Large intestine (tissue), 3 donors: ENCODE results near the gene SMIM1. TPM values are rescaled to one million over a fixed set of nuclear protein-coding genes. Genes with fewer than 3 reads are reported as not detected.

Experiments used
- DNase-seq, 2 donors: peaks; one replicate each; pipeline versions ENCODE4 v3.0.0 to v3.0.0-alpha.2; 2013
- H3K27ac ChIP-seq: one replicate; pipeline ENCODE4 v1.5.1; 2013; ENCODE audit warnings: low read length
- H3K27me3 ChIP-seq: 2 replicates; pipeline ENCODE4 v1.6.1; 2013; ENCODE audit warnings: low read length; ENCODE audit not compliant: control insufficient read depth, insufficient read depth
- H3K36me3 ChIP-seq: 2 replicates; pipeline ENCODE4 v1.6.1; 2013; ENCODE audit warnings: low read length; ENCODE audit not compliant: control insufficient read depth, insufficient read depth
- H3K4me1 ChIP-seq: one replicate; pipeline ENCODE4 v1.6.1; 2013; ENCODE audit warnings: low read length; ENCODE audit not compliant: control insufficient read depth, insufficient read depth
- H3K4me3 ChIP-seq: one replicate; pipeline ENCODE4 v1.5.1; 2013; ENCODE audit warnings: low read length
- H3K9me3 ChIP-seq: one replicate; pipeline ENCODE4 v1.6.1; 2013; ENCODE audit warnings: mild to moderate bottlenecking, low read depth, low read length, moderate library complexity; ENCODE audit not compliant: control insufficient read depth
- WGBS: methylation state at CpG from one replicate; pipeline ENCODE4 v1.1.5; 2013; ENCODE audit warnings: low lambda C conversion rate; ENCODE audit not compliant: insufficient coverage; 5-methylcytosine and 5-hydroxymethylcytosine counted together
- polyA plus RNA-seq: library from polyadenylated mRNA; unstranded; fragments of 120-200 nt; gene quantifications from one replicate; pipeline ENCODE4 v1.2.1, GENCODE V29; 2013

SMIM1 gene
- polyA plus RNA-seq, 1 donor, result 66.0 TPM

DNA sequence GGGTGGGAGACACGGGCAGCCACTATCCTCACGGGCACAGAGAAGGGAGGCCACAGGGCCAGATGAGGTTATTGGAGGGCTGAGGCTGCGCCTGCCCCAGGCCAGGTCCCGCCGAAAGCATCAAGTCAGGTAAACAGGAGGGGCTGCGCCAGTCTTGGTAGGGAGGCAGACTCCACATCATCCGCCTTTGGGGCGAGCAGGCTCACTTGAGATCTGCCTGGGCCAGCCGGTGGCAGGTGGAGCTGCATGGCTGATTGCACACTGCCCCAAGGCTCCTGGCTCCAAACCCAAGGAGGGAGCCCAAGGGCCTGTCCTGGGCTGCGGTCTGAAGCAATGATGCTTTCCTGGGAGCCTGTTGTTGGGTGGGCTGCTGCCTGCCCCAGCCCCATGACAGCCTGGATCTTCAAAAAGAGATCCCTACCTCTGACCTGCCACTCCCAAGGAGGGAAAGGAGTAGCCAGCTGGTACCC lies 4.6 kb downstream of the SMIM1 start:
- no CpG with 5 or more reads among the region's 10 CpGs for WGBS
- Histone ChIP-seq H3K4me1 (peaks cover 30% of the 10 kb centered on the region), H3K27me3 (no peaks in the 10 kb centered on the region), H3K36me3 (peaks cover 31% of the 10 kb centered on the region), H3K27ac (no peak overlapping the region), H3K9me3 (peaks cover 2% of the 10 kb centered on the region), H3K4me3 (no peak overlapping the region)
- no peak for DNase-seq

DNA sequence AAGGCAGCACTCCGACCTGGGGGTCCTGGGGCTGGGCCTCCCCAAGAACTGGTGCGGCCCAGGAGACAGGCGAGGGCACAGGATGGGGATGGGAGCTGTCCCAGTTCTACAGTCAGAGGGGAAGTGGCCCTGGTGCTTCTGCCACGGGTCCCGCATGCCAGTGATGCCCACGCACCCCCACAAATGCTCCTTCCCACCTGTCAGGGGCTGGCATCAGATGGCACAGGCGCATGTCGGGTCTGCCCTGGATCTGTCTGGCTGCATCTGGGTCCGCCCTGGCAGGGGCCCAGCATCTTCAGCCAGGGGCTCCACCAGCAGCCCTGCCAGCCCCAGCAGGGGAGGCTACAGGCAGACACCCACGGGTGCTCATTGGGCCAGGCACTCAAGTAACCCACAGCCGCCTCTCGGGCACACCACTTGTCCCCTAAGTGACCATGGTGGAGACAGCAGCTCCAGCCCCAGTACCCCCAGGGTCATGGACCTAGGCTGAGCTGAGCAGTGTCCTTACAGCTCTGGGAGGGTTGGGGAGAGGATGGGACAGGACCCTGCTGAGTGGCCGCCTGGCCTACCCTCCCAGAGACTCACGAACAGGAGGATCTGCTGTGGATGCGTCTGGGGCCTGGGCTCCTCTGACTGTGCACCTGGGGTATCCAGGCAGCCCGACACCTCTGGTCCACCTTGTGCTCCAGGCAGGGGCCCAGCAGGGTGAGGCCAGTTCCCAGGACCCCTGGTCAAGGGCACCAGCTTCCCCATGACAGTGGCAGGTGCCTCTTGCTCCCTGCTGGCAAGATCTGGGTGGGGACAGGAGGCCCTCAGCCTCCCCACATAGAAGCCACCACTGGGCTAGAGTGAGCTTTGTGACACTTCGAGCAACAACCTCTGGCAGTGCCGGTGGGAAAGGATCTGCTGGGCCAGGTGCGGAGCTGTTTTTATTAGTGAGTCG lies 5.4 kb downstream of the SMIM1 start:
- no CpG with 5 or more reads among the region's 20 CpGs for WGBS
- DNase-seq, result peak in 1 of 2 donors; percentile 9
- H3K36me3 ChIP-seq, result peaks cover 39% of the 10 kb centered on the region
- H3K4me3 ChIP-seq, result no peak overlapping the region
- peaks cover 30% of the 10 kb centered on the region for H3K4me1 ChIP-seq
- H3K9me3 ChIP-seq, result peaks cover 2% of the 10 kb centered on the region
- H3K27ac ChIP-seq, result no peak overlapping the region
- no peaks in the 10 kb centered on the region for H3K27me3 ChIP-seq

DNA sequence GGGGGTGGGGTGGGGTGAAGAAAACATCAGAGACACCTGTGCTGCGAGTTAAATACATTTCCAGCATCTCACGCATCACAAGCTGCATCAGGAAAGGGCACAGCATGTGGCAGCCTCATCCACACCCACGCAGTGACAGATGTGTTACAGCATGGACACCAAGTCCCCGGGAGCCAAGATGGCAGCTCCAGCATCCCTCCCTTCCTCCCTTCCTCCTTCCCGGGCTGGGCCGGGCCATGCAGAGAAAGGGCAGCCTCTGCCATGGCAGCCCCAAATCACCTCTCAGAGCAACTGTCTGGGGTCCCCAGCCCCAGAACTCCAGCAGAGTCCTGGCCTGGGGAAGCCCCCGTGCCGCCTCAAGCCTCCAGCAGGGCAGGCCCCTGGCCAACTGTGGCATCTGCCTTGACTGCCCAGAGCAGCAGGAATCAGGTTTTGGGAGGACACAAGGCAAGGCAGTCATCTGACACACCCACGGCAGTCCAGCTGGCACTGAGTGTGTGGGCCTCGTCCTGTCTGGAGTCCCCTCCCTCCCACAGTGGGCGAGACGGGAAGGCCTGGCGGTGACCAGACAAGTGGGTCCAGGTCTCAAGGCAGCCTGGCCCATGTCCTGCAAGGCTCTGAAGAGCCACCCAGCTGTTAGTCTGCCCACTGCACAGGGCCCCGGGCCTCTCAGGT lies 6.2 kb downstream of the SMIM1 start:
- Histone ChIP-seq H3K4me1 (peaks cover 25% of the 10 kb centered on the region), H3K36me3 (peaks cover 45% of the 10 kb centered on the region)
- no peak for DNase-seq

DNA sequence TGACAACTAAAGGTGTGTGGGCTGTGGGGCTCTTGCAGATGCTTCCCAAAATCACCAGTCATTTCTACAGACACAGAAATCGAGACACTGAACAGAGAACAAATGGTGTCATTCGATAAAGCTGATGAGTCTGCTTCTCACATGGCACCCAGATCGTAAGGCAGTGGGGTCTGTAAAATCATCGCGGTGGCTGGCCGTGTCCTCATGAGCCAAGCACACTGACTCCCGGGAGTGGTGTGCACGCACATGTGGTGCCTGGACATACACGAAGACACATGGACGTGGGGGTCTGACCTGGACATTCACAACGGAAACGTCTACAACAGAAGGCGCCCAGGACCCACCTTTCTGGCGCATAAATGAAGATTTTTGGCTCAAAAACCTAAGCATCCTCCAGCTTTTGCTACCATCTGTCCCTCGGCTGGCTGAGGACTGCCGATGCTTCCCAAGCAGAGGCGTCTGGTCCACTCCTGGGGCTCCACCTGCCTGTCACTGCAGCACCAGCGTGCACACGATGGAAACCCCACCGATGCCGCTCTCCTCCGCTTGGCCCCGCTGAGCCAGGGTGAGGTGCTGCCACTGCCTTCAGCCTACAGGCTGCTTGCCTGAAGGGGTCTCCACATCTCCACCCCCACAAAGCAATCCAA lies 6.8 kb downstream of the SMIM1 start:
- DNase-seq, result no peak
- Histone ChIP-seq H3K4me1 (peaks cover 18% of the 10 kb centered on the region), H3K9me3 (peaks cover 2% of the 10 kb centered on the region), H3K27me3 (no peaks in the 10 kb centered on the region), H3K4me3 (no peak overlapping the region), H3K27ac (no peak overlapping the region), H3K36me3 (peaks cover 50% of the 10 kb centered on the region)
- no CpG with 5 or more reads among the region's 23 CpGs for WGBS

More for the DNA sequence above, 6.2 kb downstream of the SMIM1 start:
- Histone ChIP-seq H3K27ac (no peak overlapping the region), H3K27me3 (no peaks in the 10 kb centered on the region), H3K9me3 (peaks cover 2% of the 10 kb centered on the region), H3K4me3 (no peak overlapping the region)
- no CpG with 5 or more reads among the region's 14 CpGs for WGBS

- Histone ChIP-seq H3K27ac (no peak overlapping the region), H3K4me1 (peaks cover 15% of the 10 kb centered on the region), H3K36me3 (peaks cover 53% of the 10 kb centered on the region), H3K4me3 (no peak overlapping the region), H3K27me3 (no peaks in the 10 kb centered on the region), H3K9me3 (peaks cover 2% of the 10 kb centered on the region)
- no peak for DNase-seq
- 100% methylated on average over 1 of the region's 20 CpGs for WGBS
These were observed 7.4 kb downstream of the SMIM1 start for GRCh38 chr1:3779912-3780416.

DNA sequence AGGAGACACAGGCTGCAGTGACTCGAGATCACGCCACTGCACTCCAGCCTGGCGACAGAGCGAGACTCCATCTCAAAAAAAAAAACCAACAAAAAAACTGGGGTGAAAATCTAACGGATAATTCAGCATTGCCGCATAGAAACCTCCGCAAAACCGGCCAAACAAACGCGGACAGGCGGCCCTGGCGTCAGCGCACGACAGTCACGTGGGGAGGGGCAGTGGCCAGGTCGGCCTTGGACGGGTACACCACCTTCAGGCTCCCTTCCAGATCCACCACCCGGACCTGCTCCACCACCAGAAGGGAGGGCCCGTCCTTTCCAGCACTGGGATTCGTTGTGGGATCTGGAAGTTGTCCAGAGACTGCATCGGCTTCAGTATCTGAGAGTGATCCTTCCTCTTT lies 8.4 kb downstream of the SMIM1 start:
- peaks cover 2% of the 10 kb centered on the region for H3K9me3 ChIP-seq
- DNase-seq, result no peak
- H3K4me1 ChIP-seq, result peaks cover 10% of the 10 kb centered on the region
- H3K4me3 ChIP-seq, result no peak overlapping the region
- peaks cover 61% of the 10 kb centered on the region for H3K36me3 ChIP-seq
- WGBS, result 91% methylated on average over 4 of the region's 21 CpGs
- H3K27me3 ChIP-seq, result no peaks in the 10 kb centered on the region
- no peak overlapping the region for H3K27ac ChIP-seq

- DNase-seq, result no peak
- peaks cover 83% of the 10 kb centered on the region for H3K36me3 ChIP-seq
- 100% methylated on average over 1 of the region's 30 CpGs for whole genome bisulfite sequencing
These were observed 11.3 kb downstream of the SMIM1 start for GRCh38 chr1:3783651-3784474.

DNA sequence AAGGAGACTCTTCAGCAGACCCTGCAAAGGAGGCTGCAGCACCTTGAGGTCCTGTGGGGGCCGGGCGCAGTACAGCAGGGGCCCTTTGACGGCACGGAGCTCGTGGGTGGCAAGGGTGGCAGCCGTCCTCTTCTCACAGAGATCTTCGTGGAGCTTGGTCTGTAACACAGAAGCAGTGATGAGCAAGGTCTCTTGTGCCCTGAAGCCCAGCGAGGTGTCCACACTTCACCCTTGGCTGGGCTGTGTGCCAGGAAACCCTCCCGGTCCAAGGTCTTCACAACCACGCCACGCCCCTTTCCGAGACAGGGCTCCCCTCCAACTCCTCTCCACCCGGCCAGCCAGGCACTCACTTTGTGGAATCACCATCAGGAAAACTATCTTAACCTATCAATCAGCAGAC lies 12.5 kb downstream of the SMIM1 start:
- H3K27me3 ChIP-seq, result no peaks in the 10 kb centered on the region
- WGBS, result no CpG with 5 or more reads among the region's 13 CpGs
- peaks cover 2% of the 10 kb centered on the region for H3K9me3 ChIP-seq
- peaks cover 85% of the 10 kb centered on the region for H3K36me3 ChIP-seq
- H3K27ac ChIP-seq, result no peak overlapping the region
- DNase-seq, result peak; percentile 75 to 86
- H3K4me3 ChIP-seq, result no peak overlapping the region
- H3K4me1 ChIP-seq, result peaks cover 3% of the 10 kb centered on the region

More at GRCh38 chr1:3783651-3784474, 11.3 kb downstream of the SMIM1 start:
- H3K9me3 ChIP-seq, result peaks cover 2% of the 10 kb centered on the region
- no peaks in the 10 kb centered on the region for H3K27me3 ChIP-seq
- H3K4me1 ChIP-seq, result peaks cover 3% of the 10 kb centered on the region
- no peak overlapping the region for H3K27ac ChIP-seq
- no peak overlapping the region for H3K4me3 ChIP-seq

DNA sequence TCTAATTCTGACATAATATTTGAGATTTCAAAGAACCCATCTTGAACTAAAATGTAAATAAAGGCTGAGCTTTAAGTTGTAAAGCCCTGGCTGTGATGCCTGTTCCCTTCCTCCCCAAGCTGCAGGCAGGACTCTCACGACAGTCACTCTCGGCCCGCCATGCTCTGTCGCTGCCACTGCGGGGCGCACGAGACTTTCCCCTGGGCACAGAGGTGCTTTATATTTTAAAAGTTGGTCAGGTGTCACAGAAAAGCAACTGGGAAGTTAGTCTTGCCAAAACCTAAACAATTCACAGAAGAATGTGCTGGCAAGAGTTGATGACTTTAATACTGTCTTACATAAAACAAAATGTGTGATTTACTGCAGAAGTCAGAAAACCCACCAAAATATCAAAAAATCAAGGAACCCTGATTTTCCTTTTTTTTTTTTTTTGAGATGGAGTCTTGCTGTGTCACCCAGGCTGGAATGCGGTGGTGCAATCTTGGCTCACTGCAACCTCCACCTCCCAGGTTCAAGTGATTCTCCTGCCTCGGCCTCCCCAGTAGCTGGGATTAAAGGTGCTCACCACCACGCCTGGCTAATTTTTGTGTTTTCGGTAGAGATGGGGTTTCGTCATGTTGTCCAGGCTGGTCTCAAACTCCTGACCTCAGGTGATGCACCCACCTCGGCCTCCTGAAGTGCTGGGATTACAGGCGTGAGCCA lies 13.1 kb downstream of the SMIM1 start:
- no peak overlapping the region for H3K27ac ChIP-seq
- no peak for DNase-seq

More for the DNA sequence above, 13.1 kb downstream of the SMIM1 start:
- peaks cover 84% of the 10 kb centered on the region for H3K36me3 ChIP-seq
- peaks cover 2% of the 10 kb centered on the region for H3K9me3 ChIP-seq
- H3K4me3 ChIP-seq, result no peak overlapping the region
- peaks cover 3% of the 10 kb centered on the region for H3K4me1 ChIP-seq
- WGBS, result no CpG with 5 or more reads among the region's 14 CpGs
- H3K27me3 ChIP-seq, result no peaks in the 10 kb centered on the region
